ENCODE results near the gene TAF1C. TPM values are rescaled to one million over a fixed set of nuclear protein-coding genes. Genes with fewer than 3 reads are reported as not detected.

The TAF1C gene
- total and polyA plus RNA-seq, 9 of the 15 experiments (the other 6 are each of a cell fraction or from before 2014, with no cell fraction given), result 1.5 to 74.8 (median 21.0) TPM

DNA sequence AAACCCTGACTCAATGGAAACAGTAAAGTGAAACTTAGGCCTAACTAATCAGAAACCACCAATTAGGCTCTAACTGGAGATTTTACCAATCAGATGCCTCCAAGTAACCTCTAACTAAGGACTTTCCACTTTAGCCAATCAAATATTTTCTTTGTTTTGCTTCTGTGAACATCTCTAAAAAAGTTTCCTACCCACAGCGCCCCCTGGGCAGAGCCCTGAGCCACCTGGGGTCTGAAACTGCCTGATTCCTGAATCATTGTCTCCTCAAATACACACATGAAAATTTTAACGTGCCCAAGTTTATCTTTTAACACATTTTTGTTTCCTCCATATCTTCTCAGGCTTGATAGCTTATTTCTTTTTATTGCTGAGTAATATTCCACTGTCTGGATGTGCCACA lies 23.1 kb upstream of the TAF1C start:
- H3K9me1 ChIP-seq (ENCODE audit: control insufficient read depth, insufficient read depth, low read length), result no peaks in the 10 kb centered on the region
- BruUV-seq (replicated peaks), result no TSS peak

More for the DNA sequence above, 23.1 kb upstream of the TAF1C start:
- no peak overlapping the region for H2AFZ ChIP-seq (ENCODE audit: low read depth, low read length)
- 3% methylated on average over 2 of the region's 2 CpGs for WGBS (ENCODE audit: insufficient coverage, low coverage, missing lambda C conversion rate)
- FAIRE-seq, result peak; percentile 32
- H3K4me3 ChIP-seq, result no peak overlapping the region
- no peaks in the 10 kb centered on the region for H3K9me3 ChIP-seq (replicated peaks; ENCODE audit: control insufficient read depth, insufficient read depth, low read depth, low read length)
- H3K27ac ChIP-seq (ENCODE audit: extremely low read depth, low read depth, low read length), result no peak overlapping the region
- H3K9ac ChIP-seq (ENCODE audit: insufficient read depth in 1 of 2, low read depth in 2 of 2, low read length in 2 of 2), result no peak overlapping the region
- TF ChIP-seq, protein P1, sequence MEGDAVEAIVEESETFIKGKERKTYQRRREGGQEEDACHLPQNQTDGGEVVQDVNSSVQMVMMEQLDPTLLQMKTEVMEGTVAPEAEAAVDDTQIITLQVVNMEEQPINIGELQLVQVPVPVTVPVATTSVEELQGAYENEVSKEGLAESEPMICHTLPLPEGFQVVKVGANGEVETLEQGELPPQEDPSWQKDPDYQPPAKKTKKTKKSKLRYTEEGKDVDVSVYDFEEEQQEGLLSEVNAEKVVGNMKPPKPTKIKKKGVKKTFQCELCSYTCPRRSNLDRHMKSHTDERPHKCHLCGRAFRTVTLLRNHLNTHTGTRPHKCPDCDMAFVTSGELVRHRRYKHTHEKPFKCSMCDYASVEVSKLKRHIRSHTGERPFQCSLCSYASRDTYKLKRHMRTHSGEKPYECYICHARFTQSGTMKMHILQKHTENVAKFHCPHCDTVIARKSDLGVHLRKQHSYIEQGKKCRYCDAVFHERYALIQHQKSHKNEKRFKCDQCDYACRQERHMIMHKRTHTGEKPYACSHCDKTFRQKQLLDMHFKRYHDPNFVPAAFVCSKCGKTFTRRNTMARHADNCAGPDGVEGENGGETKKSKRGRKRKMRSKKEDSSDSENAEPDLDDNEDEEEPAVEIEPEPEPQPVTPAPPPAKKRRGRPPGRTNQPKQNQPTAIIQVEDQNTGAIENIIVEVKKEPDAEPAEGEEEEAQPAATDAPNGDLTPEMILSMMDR (IDR thresholded peaks at IDR 0.05 in 2 of 3, conservative IDR thresholded peaks at IDR 0.05 in 1 of 3; ENCODE audit: insufficient read depth in 2 of 3, low read depth in 1 of 3, low read length in 3 of 3), result peak; percentile 22 to 48 (median 39); a peak in 4 of 6 replicates
- TF ChIP-seq RBM25 (IDR thresholded peaks at IDR 0.05; ENCODE audit: low read depth, low read length, severe bottlenecking), result peak; percentile 4
- TF ChIP-seq, protein P2, sequence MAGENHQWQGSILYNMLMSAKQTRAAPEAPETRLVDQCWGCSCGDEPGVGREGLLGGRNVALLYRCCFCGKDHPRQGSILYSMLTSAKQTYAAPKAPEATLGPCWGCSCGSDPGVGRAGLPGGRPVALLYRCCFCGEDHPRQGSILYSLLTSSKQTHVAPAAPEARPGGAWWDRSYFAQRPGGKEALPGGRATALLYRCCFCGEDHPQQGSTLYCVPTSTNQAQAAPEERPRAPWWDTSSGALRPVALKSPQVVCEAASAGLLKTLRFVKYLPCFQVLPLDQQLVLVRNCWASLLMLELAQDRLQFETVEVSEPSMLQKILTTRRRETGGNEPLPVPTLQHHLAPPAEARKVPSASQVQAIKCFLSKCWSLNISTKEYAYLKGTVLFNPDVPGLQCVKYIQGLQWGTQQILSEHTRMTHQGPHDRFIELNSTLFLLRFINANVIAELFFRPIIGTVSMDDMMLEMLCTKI (IDR thresholded peaks at IDR 0.05; ENCODE audit: partially characterized antibody), result no peak
- peaks cover 6 to 13% of the 10 kb centered on the region in 2 experiments; a peak in 4 of 5 replicates for H3K4me1 ChIP-seq (replicated peaks in 1 of 2; ENCODE audit: control insufficient read depth in 2 of 2, insufficient read depth in 2 of 2, low read length in 2 of 2)
- POLR2A ChIA-PET, result no interaction called here
- H3K36me3 ChIP-seq (ENCODE audit: control insufficient read depth, insufficient read depth, low read length), result no peaks in the 10 kb centered on the region
- no peaks in the 10 kb centered on the region for H3K79me2 ChIP-seq (ENCODE audit: control insufficient read depth, insufficient read depth, low read length)
- no peaks in the 10 kb centered on the region for H4K20me1 ChIP-seq (replicated peaks; ENCODE audit: control insufficient read depth, insufficient read depth, low read length)
- DNase-seq (ENCODE audit: extremely low read depth in 1 of 4, low spot score in 3 of 4), result no peak
- H3K27me3 ChIP-seq (ENCODE audit: control insufficient read depth in 2 of 2, insufficient read depth in 2 of 2, low read length in 2 of 2), result peaks cover 16 to 43% of the 10 kb centered on the region in 2 experiments; a peak in 4 of 5 replicates
- CTCF ChIA-PET (ENCODE audit: low intra/inter-chr PET ratio), result no interaction called here
- intact Hi-C loops (cut with micrococcal nuclease), result no loop called here
- in situ Hi-C loops (cut with MboI), result no loop called here
- no peak overlapping the region for H3K4me2 ChIP-seq (ENCODE audit: insufficient read depth, low read length)
- ATAC-seq, result no peak
